NCI-H345 treated with DMSO at 0.1 percent for 48 hours (cell line): ENCODE data around the gene LOX.
"Not testable (repeated sequence)": the region's sequence is repeated elsewhere in the genome, so short reads cannot be mapped to it uniquely, and the experiment has no call there.

Source experiments
- DNase-seq: peaks from one replicate; lab custom pipeline; 2025; ENCODE audit not compliant: unreplicated experiment; lab: John Stamatoyannopoulos, UW

Gene LOX

GRCh38 chr5:122099060-122099790, 21.2 kb upstream of the LOX start:
- no peak for DNase-seq

- no peak for DNase-seq
These were observed 19.3 kb upstream of the LOX start for GRCh38 chr5:122097391-122097790.

- DNase-seq = no peak
These were observed 17.1 kb upstream of the LOX start for GRCh38 chr5:122095158-122095557.

- not testable (repeated sequence) for DNase-seq
These were observed 16.2 kb upstream of the LOX start for GRCh38 chr5:122094251-122094650.

- no peak for DNase-seq
These were observed 15.5 kb upstream of the LOX start for GRCh38 chr5:122093415-122094180.

GRCh38 chr5:122091936-122092600, 14.0 kb upstream of the LOX start:
- no peak for DNase-seq

GRCh38 chr5:122089096-122090013, 11.3 kb upstream of the LOX start:
- DNase-seq = no peak

- no peak for DNase-seq
These were observed 7.0 kb upstream of the LOX start for GRCh38 chr5:122085041-122085440.

GRCh38 chr5:122083535-122083934, 5.5 kb upstream of the LOX start:
- DNase-seq = no peak

- no peak for DNase-seq
These were observed 3.5 kb upstream of the LOX start for GRCh38 chr5:122081541-122081940.

- DNase-seq = no peak
These were observed 518 bp downstream of the LOX start for GRCh38 chr5:122077366-122078115.

- peak; percentile 49 for DNase-seq
These were observed 1.2 kb downstream of the LOX start for GRCh38 chr5:122076669-122077365.

GRCh38 chr5:122076050-122076461, 2.0 kb downstream of the LOX start:
- no peak for DNase-seq

GRCh38 chr5:122073864-122074263, 4.2 kb downstream of the LOX start:
- DNase-seq = no peak

- DNase-seq = no peak
These were observed 5.0 kb downstream of the LOX start for GRCh38 chr5:122073018-122073417.

- no peak for DNase-seq
These were observed 10.7 kb downstream of the LOX start for GRCh38 chr5:122067390-122067789.

- no peak for DNase-seq
These were observed 13.1 kb downstream of the LOX start for GRCh38 chr5:122064992-122065391.

- no peak for DNase-seq
These were observed 14.2 kb downstream of the LOX start for GRCh38 chr5:122063836-122064235.

GRCh38 chr5:122062205-122062604, 15.9 kb downstream of the LOX start:
- DNase-seq = no peak

- DNase-seq = no peak
These were observed 21.1 kb downstream of the LOX start for GRCh38 chr5:122056913-122057312.
